GM13976 (cell line): ENCODE measurements around the gene HBM.
"Not testable (repeated sequence)": the region's sequence is repeated elsewhere in the genome, so short reads cannot be mapped to it uniquely, and the experiment has no call there.

Experiments
- DNase-seq: peaks from one replicate; pipeline ENCODE4 v3.0.0; 2012; ENCODE audit warnings: low spot score
- CTCF ChIP-seq: IDR thresholded peaks from 2 replicates; pipeline ENCODE4 v1.5.1; 2012; ENCODE audit warnings: borderline replicate concordance, mild to moderate bottlenecking; ENCODE audit not compliant: insufficient read depth; ENCODE audit errors: extremely low read depth, missing control alignments, control extremely low read depth
- in situ Hi-C: fragments of 300-500 bp; cut with MboI; formaldehyde crosslinking; loops from one replicate; pipeline ENCODE4 v1.12.0; 2022; ENCODE audit warnings: low sequenced_read_pairs, mixed read lengths, inconsistent platforms; ENCODE audit not compliant: unreplicated experiment

Gene HBM

DNA sequence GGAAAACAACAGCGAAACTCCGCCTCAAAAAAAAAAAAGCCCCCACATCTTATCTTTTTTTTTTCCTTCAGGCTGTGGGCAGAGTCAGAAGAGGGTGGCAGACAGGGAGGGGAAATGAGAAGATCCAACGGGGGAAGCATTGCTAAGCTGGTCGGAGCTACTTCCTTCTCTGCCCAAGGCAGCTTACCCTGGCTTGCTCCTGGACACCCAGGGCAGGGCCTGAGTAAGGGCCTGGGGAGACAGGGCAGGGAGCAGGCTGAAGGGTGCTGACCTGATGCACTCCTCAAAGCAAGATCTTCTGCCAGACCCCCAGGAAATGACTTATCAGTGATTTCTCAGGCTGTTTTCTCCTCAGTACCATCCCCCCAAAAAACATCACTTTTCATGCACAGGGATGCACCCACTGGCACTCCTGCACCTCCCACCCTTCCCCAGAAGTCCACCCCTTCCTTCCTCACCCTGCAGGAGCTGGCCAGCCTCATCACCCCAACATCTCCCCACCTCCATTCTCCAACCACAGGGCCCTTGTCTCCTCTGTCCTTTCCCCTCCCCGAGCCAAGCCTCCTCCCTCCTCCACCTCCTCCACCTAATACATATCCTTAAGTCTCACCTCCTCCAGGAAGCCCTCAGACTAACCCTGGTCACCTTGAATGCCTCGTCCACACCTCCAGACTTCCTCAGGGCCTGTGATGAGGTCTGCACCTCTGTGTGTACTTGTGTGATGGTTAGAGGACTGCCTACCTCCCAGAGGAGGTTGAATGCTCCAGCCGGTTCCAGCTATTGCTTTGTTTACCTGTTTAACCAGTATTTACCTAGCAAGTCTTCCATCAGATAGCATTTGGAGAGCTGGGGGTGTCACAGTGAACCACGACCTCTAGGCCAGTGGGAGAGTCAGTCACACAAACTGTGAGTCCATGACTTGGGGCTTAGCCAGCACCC lies 9.5 kb downstream of the HBM start:
- no peak for TF ChIP-seq CTCF
- in situ Hi-C loops, result no loop called here
- DNase-seq, result no peak

DNA sequence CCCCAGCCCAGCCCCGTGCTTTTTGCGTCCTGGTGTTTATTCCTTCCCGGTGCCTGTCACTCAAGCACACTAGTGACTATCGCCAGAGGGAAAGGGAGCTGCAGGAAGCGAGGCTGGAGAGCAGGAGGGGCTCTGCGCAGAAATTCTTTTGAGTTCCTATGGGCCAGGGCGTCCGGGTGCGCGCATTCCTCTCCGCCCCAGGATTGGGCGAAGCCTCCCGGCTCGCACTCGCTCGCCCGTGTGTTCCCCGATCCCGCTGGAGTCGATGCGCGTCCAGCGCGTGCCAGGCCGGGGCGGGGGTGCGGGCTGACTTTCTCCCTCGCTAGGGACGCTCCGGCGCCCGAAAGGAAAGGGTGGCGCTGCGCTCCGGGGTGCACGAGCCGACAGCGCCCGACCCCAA lies 10.2 kb downstream of the HBM start:
- in situ Hi-C loops, result not testable (repeated sequence)

DNA sequence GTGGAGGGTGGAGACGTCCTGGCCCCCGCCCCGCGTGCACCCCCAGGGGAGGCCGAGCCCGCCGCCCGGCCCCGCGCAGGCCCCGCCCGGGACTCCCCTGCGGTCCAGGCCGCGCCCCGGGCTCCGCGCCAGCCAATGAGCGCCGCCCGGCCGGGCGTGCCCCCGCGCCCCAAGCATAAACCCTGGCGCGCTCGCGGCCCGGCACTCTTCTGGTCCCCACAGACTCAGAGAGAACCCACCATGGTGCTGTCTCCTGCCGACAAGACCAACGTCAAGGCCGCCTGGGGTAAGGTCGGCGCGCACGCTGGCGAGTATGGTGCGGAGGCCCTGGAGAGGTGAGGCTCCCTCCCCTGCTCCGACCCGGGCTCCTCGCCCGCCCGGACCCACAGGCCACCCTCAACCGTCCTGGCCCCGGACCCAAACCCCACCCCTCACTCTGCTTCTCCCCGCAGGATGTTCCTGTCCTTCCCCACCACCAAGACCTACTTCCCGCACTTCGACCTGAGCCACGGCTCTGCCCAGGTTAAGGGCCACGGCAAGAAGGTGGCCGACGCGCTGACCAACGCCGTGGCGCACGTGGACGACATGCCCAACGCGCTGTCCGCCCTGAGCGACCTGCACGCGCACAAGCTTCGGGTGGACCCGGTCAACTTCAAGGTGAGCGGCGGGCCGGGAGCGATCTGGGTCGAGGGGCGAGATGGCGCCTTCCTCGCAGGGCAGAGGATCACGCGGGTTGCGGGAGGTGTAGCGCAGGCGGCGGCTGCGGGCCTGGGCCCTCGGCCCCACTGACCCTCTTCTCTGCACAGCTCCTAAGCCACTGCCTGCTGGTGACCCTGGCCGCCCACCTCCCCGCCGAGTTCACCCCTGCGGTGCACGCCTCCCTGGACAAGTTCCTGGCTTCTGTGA lies 11.0 kb downstream of the HBM start, which contains the start of gene HBA1:
TSS of gene HBA1 (plus strand) at position 204 of the 906 bp plus-strand sequence. CDS start at position 241, 37 bp downstream.
- DNase-seq, in situ Hi-C loops: not testable (repeated sequence)

More for the DNA sequence above, 10.2 kb downstream of the HBM start:
- not testable (repeated sequence) for DNase-seq

DNA sequence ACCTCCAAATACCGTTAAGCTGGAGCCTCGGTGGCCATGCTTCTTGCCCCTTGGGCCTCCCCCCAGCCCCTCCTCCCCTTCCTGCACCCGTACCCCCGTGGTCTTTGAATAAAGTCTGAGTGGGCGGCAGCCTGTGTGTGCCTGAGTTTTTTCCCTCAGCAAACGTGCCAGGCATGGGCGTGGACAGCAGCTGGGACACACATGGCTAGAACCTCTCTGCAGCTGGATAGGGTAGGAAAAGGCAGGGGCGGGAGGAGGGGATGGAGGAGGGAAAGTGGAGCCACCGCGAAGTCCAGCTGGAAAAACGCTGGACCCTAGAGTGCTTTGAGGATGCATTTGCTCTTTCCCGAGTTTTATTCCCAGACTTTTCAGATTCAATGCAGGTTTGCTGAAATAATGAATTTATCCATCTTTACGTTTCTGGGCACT lies 11.6 kb downstream of the HBM start:
- no peak for DNase-seq
- TF ChIP-seq CTCF, result no peak
- in situ Hi-C loops, result no loop called here

GRCh38 chr16:177981-178667 lies 12.3 kb downstream of the HBM start:
- TF ChIP-seq CTCF, result no peak
- in situ Hi-C loops, result no loop called here
- DNase-seq, result no peak

GRCh38 chr16:178668-179015 lies 12.9 kb downstream of the HBM start:
- DNase-seq, result no peak
- in situ Hi-C loops, result no loop called here
- no peak for TF ChIP-seq CTCF

GRCh38 chr16:179211-180092 lies 13.7 kb downstream of the HBM start:
- DNase-seq, result no peak
- in situ Hi-C loops, result loop anchor here (5.0 kb wide), 1 partner anchor 62 kb away; no protein-coding TSS in a partner anchor
- TF ChIP-seq CTCF, result no peak
